ENCODE data around the gene MRPS5.

Gene MRPS5

DNA sequence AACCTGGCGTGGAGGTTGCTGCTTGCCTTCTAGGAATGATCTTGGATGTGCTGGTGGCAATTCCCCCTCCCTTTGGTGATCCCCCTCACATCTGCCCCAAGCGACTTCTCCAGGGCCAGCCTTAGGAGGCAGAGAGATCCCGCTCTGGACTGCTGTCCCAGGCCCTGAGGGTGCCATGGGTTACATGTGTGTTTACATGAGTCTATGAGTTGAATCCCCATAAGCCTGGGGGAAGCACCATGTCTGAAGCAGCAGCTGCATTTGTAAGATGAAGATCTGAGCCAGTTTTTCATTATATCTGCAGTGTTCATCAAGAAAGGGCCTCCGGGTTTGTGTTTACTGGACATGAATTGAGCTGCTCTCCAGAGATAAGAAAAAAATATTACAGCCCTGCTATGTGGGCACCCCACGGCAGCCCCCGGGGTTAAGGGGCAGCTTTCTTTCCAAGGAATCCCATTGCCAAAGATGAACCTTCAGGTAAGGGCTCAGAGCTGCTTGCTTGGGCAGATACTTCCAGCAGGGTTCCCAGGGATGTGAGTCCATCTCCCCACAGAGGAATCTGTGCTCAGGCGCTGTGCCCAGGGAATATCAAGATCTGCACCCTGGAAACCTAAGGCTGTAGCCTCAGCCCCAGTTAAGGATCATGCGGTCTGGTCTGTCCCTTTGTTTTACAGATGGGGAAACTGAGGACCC, 46.0 kb downstream of the MRPS5 start:
- no peak for TF ChIP-seq CTCF (conservative IDR thresholded peaks at IDR 0.05)

DNA sequence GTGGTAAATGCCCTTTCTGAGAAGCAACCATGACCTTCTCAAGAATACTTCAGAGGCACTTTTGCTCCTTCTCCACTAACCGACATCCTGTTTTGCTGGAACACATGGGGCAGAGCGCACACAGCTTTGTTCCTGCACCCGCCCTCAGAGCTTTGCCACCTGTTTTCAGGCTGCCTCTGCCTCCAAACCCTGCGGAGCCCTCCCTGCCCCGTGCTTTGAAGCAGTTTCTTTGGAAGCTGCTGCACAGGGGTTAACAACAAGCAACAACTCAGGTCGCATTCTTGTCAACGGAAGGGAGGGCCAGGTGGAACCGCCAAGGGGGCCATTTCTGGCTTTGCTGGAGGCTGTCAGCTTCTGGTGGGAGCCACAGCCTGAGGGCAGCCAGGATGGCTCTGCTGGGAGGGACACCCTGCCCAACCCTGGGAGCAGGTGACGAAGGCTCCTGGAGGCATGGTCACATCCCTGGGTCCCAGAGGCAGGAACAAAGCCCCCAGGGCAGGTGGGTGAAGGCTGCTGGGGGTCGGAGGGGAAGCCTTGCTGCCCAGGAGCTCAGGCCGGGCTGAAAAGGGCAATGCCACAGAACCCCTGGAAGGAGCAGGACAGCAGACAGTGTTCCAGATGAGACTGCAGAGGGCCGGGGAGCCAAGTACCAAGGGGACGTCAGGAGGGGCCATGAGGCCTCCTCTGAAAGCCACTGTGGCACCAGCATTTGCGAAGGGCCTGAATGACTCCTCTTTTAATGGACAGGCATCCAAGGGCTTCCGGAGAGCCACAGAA, 46.8 kb downstream of the MRPS5 start:
- H3K27ac ChIP-seq, result no peak overlapping the region
- TF ChIP-seq CTCF (conservative IDR thresholded peaks at IDR 0.05), result no peak

More for the DNA sequence above, 46.0 kb downstream of the MRPS5 start:
- H3K27ac ChIP-seq, result no peak overlapping the region

DNA sequence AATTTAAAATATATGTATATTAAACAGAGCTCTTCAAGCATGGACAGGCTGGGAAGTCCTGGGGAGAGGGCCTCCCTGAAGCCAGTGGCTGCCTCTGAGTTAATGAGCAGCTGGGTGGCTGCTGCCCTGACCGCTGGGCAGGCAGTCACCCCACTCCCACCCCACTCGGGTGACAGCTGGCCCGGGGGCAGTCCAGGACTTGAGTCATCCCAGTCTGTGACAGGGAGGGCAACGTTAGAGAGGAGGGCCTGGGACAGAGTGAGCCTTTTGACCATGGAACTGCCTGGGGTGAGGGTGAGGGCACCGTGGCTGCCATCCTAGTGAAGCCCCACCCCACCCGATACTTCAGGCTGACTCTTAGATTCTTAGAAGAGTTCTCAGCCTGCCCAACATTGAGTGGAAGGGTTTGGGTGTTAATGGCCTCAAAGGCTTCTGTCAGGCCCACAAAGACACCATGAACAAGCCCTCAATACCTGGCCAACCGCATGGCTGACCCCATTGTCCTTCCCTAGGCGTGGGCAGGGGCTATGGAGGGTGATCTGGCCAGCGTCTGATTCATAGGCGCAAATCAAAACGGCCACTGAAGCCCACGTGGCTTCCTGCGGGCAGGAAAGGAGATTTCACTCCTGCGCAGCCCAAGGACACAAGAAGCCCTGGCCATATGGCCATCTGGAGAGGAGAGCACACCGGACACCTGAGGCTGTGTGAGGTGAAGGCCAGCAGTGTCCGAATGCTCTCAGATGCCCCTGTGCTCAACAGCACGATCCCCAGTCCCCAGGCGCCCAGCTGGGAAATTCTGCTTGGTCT, 47.5 kb downstream of the MRPS5 start:
- no peak for TF ChIP-seq CTCF (conservative IDR thresholded peaks at IDR 0.05)
- H3K27ac ChIP-seq, result no peak overlapping the region

DNA sequence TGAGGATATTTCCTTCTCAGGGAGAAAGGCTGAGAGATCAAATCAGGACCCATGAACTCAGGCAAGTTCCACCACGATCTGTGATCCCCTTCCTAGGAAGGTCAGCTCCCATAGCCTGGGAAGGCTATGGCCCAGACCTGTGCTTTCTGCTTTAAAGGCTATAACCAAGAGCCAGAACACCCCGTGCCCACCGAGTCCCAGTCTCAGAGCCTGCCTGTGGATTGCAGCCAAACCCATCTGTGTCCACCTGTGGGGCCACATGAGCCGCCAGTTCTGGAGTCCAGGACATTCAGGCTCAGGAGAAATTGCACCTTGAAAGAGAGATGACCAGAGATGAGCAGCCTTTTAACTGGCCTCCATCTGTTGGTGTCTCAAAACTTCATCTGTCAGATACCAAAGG, 49.2 kb downstream of the MRPS5 start:
- H3K27ac ChIP-seq, result no peak overlapping the region
- no peak for TF ChIP-seq CTCF (conservative IDR thresholded peaks at IDR 0.05)

- no peak for TF ChIP-seq CTCF (conservative IDR thresholded peaks at IDR 0.05)
- H3K27ac ChIP-seq, result no peak overlapping the region
Measured at GRCh38 chr2:95071856-95072255, 49.8 kb downstream of the MRPS5 start.

DNA sequence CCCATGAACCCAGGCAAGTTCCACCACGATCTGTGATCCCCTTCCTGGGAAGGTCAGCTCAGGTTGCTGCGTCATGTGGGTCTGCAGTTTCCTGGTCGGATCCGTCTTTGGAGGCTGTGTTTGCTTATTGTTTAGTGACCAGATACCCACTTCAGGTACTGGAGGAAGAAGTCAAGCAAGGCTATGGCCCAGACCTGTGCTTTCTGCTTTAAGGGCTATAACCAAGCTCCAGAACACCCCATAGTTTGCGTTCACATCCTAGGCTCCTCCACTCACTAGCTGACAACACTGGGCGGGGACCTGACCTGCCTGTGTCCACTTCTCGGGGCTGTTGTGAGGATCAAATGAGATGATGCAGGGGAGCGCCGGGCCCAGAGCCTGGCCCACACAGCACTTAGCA, 52.1 kb downstream of the MRPS5 start:
- no peak overlapping the region for H3K27ac ChIP-seq
- no peak for TF ChIP-seq CTCF (conservative IDR thresholded peaks at IDR 0.05)

DNA sequence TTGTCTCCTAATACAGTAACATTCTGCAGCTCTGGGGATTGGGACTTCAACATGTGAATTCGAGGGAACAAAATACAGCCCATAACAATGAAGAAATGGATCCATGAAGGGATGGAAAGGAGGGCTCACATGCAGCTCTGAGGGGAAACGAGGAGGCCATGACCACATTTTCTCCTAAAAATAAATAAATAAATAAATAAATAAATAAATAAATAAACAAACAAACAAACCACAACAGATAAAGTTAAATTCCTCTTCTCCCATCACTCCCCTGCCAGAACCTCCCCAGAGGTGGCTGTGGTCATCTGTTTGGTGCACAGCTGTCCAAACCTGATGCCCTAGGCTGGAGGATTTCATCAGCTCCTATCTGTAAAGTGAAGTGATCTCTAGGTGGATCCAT, 53.4 kb downstream of the MRPS5 start:
- no peak for TF ChIP-seq CTCF (conservative IDR thresholded peaks at IDR 0.05)
- no peak overlapping the region for H3K27ac ChIP-seq

All from VCaP (cell line).